Vagina (tissue), 2 donors: ENCODE results near the gene CTXN3.

Source experiments
- POLR2A ChIP-seq, 2 donors: fragments of 450-650 bp; IDR thresholded peaks; one replicate each; pipeline ENCODE4 v1.6.1; 2017; ENCODE audit warnings: antibody characterized with exemption in 2 of 2, mild to moderate bottlenecking in 2 of 2, moderate library complexity in 2 of 2
- POLR2AphosphoS5 ChIP-seq, 2 donors: sonication (generic); formaldehyde crosslinking; IDR thresholded peaks; one replicate each; pipeline ENCODE4 v1.9.0; 2017; ENCODE audit warnings: antibody characterized with exemption in 2 of 2, mild to moderate bottlenecking in 2 of 2, low read depth in 1 of 2; ENCODE audit not compliant: insufficient read depth in 1 of 2
- TF ChIP-seq, protein P1 (sequence below), 3 experiments: fragments of 450-650 bp in 2 of 3; fragments of 200-600 bp in 1 of 3; sonication (generic) in 1 of 3; IDR thresholded peaks; one replicate each; pipeline ENCODE4 v1.5.1; 2017 to 2019; ENCODE audit warnings: antibody characterized with exemption in 3 of 3, mild to moderate bottlenecking in 2 of 3, moderate library complexity in 2 of 3

- TF ChIP-seq, protein P1, sequence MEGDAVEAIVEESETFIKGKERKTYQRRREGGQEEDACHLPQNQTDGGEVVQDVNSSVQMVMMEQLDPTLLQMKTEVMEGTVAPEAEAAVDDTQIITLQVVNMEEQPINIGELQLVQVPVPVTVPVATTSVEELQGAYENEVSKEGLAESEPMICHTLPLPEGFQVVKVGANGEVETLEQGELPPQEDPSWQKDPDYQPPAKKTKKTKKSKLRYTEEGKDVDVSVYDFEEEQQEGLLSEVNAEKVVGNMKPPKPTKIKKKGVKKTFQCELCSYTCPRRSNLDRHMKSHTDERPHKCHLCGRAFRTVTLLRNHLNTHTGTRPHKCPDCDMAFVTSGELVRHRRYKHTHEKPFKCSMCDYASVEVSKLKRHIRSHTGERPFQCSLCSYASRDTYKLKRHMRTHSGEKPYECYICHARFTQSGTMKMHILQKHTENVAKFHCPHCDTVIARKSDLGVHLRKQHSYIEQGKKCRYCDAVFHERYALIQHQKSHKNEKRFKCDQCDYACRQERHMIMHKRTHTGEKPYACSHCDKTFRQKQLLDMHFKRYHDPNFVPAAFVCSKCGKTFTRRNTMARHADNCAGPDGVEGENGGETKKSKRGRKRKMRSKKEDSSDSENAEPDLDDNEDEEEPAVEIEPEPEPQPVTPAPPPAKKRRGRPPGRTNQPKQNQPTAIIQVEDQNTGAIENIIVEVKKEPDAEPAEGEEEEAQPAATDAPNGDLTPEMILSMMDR (IDR thresholded peaks at IDR 0.05): no peak
- TF ChIP-seq POLR2A (IDR thresholded peaks at IDR 0.05): no peak
- TF ChIP-seq POLR2AphosphoS5 (IDR thresholded peaks at IDR 0.05; ENCODE audit: insufficient read depth in 1 of 2, low read depth in 1 of 2): no peak
These were observed 47.3 kb upstream of the CTXN3 start for GRCh38 chr5:127601601-127602000.
